ENCODE data around the gene ZNF593OS. TPM values are rescaled to one million over a fixed set of nuclear protein-coding genes. Genes with fewer than 3 reads are reported as not detected.

The ZNF593OS gene
- total and polyA plus RNA-seq, 2 of the 8 experiments (the other 6 are each of a cell fraction or from before 2014, with no cell fraction given) = not detected

GRCh38 chr1:26169669-26170471 lies 1.8 kb downstream of the ZNF593OS start, which contains the start of gene ZNF593 (continued):
- peak; percentile 97 for TF ChIP-seq ATF2 (IDR thresholded peaks at IDR 0.05; ENCODE audit: low read length)
- TF ChIP-seq CHD2 (IDR thresholded peaks at IDR 0.05; ENCODE audit: low read length) = 0 out of 2 replicates have a peak, but pooled peaks have one; percentile 18
- TF ChIP-seq BCL11A (IDR thresholded peaks at IDR 0.05; ENCODE audit: low read depth in 2 of 2, low read length in 2 of 2) = no peak
- TF ChIP-seq PHF8 (conservative IDR thresholded peaks at IDR 0.05; ENCODE audit: low read depth, low read length) = peak; percentile 88
- peak; percentile 39 for TF ChIP-seq BACH1 (IDR thresholded peaks at IDR 0.05; ENCODE audit: low read length)
- TF ChIP-seq JUN (IDR thresholded peaks at IDR 0.05; ENCODE audit: low read depth, low read length) = peak; percentile 85; the same call in 1 of the 2 replicates
- no peak for TF ChIP-seq EGR1 (IDR thresholded peaks at IDR 0.05; ENCODE audit: borderline replicate concordance, low read depth, low read length)
- TF ChIP-seq CREB1 (IDR thresholded peaks at IDR 0.05) = peak; percentile 100
- no peak for TF ChIP-seq CHD1 (IDR thresholded peaks at IDR 0.05; ENCODE audit: low read depth, low read length)
- TF ChIP-seq CTBP2 (IDR thresholded peaks at IDR 0.05; ENCODE audit: borderline replicate concordance, insufficient read depth, insufficient read length, low read length) = no peak
- TF ChIP-seq ATF3 (IDR thresholded peaks at IDR 0.05; ENCODE audit: insufficient read depth, low read depth, low read length) = peak; percentile 90
- no peak for TF ChIP-seq FOSL1 (IDR thresholded peaks at IDR 0.05; ENCODE audit: insufficient read depth, low read depth, low read length)
- TF ChIP-seq BRCA1 (IDR thresholded peaks at IDR 0.05; ENCODE audit: low read depth, low read length) = peak; percentile 67
- TF ChIP-seq ASH2L (IDR thresholded peaks at IDR 0.05; ENCODE audit: low read length) = peak; percentile 92
- no peak for TF ChIP-seq EZH2 (IDR thresholded peaks at IDR 0.05; ENCODE audit: low read depth, low read length, severe bottlenecking)
- TF ChIP-seq CTCF (IDR thresholded peaks at IDR 0.05; ENCODE audit: control extremely low read depth in 1 of 3, insufficient read depth in 1 of 3, low read depth in 1 of 3, low read length in 3 of 3) = peak in 2 of 3 experiments; percentile 84 to 96; a peak in 3 of 4 replicates
- TF ChIP-seq KDM4A (IDR thresholded peaks at IDR 0.05; ENCODE audit: low read depth, low read length, severe bottlenecking) = peak; percentile 93
- TF ChIP-seq SIN3A (conservative IDR thresholded peaks at IDR 0.05 in 1 of 2, IDR thresholded peaks at IDR 0.05 in 1 of 2; ENCODE audit: low read depth in 1 of 2, low read length in 2 of 2) = peak; percentile 79 to 97; a peak in 3 of 4 replicates
- TF ChIP-seq POLR2AphosphoS5 (IDR thresholded peaks at IDR 0.05; ENCODE audit: low read depth, low read length) = peak; percentile 89

All from H1 (cell line).